ENCODE measurements around the gene DOK6. TPM values are rescaled to one million over a fixed set of nuclear protein-coding genes. Genes with fewer than 3 reads are reported as not detected.
"Not testable (repeated sequence)": the region's sequence is repeated elsewhere in the genome, so short reads cannot be mapped to it uniquely, and the experiment has no call there.

DOK6 gene
- total RNA-seq, 1 experiment from 2014 or later, result not detected

GRCh38 chr18:69808399-69808798 lies 407.7 kb downstream of the DOK6 start:
- DNase-seq (ENCODE audit: low read depth), result no peak

- no peak for DNase-seq (ENCODE audit: low read depth)
Measured at GRCh38 chr18:69813559-69813958, 412.9 kb downstream of the DOK6 start.

GRCh38 chr18:69814861-69815385 lies 414.2 kb downstream of the DOK6 start:
- no peak for DNase-seq (ENCODE audit: low read depth)

- peak; percentile 91 for DNase-seq (ENCODE audit: low read depth)
Measured at GRCh38 chr18:69817335-69817940, 416.8 kb downstream of the DOK6 start.

GRCh38 chr18:69819460-69819859 lies 418.8 kb downstream of the DOK6 start:
- no peak for DNase-seq (ENCODE audit: low read depth)

- no peak for DNase-seq (ENCODE audit: low read depth)
Measured at GRCh38 chr18:69820538-69820937, 419.9 kb downstream of the DOK6 start.

- DNase-seq (ENCODE audit: low read depth), result no peak
Measured at GRCh38 chr18:69830189-69830588, 429.5 kb downstream of the DOK6 start.

GRCh38 chr18:69834980-69835379 lies 434.3 kb downstream of the DOK6 start:
- DNase-seq (ENCODE audit: low read depth), result not testable (repeated sequence)

- no peak for DNase-seq (ENCODE audit: low read depth)
Measured at GRCh38 chr18:69838003-69838402, 437.3 kb downstream of the DOK6 start.

- DNase-seq (ENCODE audit: low read depth), result peak; percentile 88
Measured at GRCh38 chr18:69838620-69839411, 438.1 kb downstream of the DOK6 start.

GRCh38 chr18:69839497-69839896 lies 438.8 kb downstream of the DOK6 start:
- DNase-seq (ENCODE audit: low read depth), result no peak

- peak; percentile 11 for DNase-seq (ENCODE audit: low read depth)
Measured at GRCh38 chr18:69840001-69840400, 439.3 kb downstream of the DOK6 start.

- DNase-seq (ENCODE audit: low read depth), result peak; percentile 18
Measured at GRCh38 chr18:69840445-69840844, 439.8 kb downstream of the DOK6 start.

GRCh38 chr18:69841117-69841516 lies 440.4 kb downstream of the DOK6 start:
- no peak for DNase-seq (ENCODE audit: low read depth)

GRCh38 chr18:69843015-69843414 lies 442.3 kb downstream of the DOK6 start:
- DNase-seq (ENCODE audit: low read depth), result no peak

GRCh38 chr18:69844656-69845055 lies 444.0 kb downstream of the DOK6 start:
- DNase-seq (ENCODE audit: low read depth), result no peak

GRCh38 chr18:69845593-69846506 lies 445.2 kb downstream of the DOK6 start:
- peak; percentile 8 for DNase-seq (ENCODE audit: low read depth)

- DNase-seq (ENCODE audit: low read depth), result no peak
Measured at GRCh38 chr18:69853051-69853450, 452.4 kb downstream of the DOK6 start.

GRCh38 chr18:69854455-69854854 lies 453.8 kb downstream of the DOK6 start:
- DNase-seq (ENCODE audit: low read depth), result no peak

- no peak for DNase-seq (ENCODE audit: low read depth)
Measured at GRCh38 chr18:69858897-69859296, 458.2 kb downstream of the DOK6 start.

GRCh38 chr18:69864802-69865201 lies 464.1 kb downstream of the DOK6 start:
- DNase-seq (ENCODE audit: low read depth), result not testable (repeated sequence)

- DNase-seq (ENCODE audit: low read depth), result peak; percentile 11
Measured at GRCh38 chr18:69865776-69866175, 465.1 kb downstream of the DOK6 start.

Measured in RPMI7951 (cell line).